HG03108 (cell line): ENCODE measurements around the gene SLC38A9.
"Not testable (repeated sequence)": the region's sequence is repeated elsewhere in the genome, so short reads cannot be mapped to it uniquely, and the experiment has no call there.

Source experiments
- ATAC-seq: cut with Tn5 transposase; IDR thresholded peaks from one replicate; pipeline ENCODE4 v1.9.1; 2021; ENCODE audit warnings: moderate library complexity; ENCODE audit not compliant: unreplicated experiment

Gene SLC38A9, protein sequence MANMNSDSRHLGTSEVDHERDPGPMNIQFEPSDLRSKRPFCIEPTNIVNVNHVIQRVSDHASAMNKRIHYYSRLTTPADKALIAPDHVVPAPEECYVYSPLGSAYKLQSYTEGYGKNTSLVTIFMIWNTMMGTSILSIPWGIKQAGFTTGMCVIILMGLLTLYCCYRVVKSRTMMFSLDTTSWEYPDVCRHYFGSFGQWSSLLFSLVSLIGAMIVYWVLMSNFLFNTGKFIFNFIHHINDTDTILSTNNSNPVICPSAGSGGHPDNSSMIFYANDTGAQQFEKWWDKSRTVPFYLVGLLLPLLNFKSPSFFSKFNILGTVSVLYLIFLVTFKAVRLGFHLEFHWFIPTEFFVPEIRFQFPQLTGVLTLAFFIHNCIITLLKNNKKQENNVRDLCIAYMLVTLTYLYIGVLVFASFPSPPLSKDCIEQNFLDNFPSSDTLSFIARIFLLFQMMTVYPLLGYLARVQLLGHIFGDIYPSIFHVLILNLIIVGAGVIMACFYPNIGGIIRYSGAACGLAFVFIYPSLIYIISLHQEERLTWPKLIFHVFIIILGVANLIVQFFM

GRCh38 chr5:55712023-55712859, at the start of gene SLC38A9:
SLC38A9 (minus strand) TSS chr5:55712324; CDS start chr5:55697958, 14,366 bp downstream.
- ATAC-seq, result peak; percentile 100

GRCh38 chr5:55761721-55762120, 49.6 kb upstream of the SLC38A9 start:
- not testable (repeated sequence) for ATAC-seq

DNA sequence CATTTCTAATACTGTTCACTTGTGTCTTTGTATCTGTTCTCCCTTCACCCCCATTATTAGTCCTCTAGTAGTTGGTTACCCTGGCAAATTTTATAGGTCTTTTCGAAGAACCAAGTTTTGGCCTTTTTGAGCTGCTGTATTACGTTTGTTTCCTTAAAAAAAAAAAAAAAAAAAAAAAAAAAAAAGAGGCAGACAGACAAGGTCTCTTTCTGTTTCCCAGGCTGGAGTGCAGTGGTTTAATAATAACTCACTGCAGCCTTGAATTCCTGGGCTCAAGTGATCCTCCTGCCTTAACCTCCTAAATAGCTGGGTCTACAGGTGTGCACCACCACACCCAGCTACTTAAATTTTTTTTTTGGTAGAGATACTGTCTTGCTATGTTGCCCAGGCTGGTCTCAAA, 46.6 kb upstream of the SLC38A9 start:
- no peak for ATAC-seq

DNA sequence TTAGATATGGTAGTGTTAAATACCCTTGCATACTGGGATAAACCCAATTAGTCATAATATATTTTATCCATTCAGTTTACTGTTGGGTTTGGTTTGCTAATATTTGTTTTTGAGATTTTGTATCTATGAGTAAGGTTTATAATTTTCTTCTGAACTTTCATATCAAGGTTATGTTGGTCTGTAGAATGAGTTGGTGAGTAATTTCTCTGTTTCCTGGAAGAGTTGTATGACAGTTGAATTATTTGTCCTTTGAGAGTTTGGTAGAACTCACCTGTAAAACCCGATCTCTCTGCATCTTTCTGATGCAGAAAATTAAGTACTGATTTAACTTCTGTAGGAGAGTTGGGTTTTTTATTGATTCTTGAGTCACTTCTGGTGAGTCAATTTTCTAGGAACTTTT, 46.1 kb upstream of the SLC38A9 start:
- ATAC-seq, result no peak

DNA sequence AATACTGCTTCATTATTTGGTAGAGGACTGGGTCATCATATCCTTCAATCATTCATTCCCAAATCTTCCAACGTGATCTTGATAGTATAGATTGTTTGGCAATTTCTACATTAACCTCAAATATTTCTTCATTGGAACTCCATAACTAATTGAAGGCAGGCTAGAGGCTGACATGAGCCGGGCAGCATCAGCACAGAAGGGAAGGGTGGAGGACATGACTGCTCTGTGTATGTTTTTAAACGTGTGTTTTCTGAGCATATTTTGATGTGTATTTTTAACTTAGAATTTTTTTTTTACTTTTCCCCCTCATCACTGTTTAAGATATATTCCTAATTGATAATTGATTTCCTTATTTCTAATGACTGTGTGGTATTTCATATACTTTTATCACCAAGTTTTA, 38.4 kb upstream of the SLC38A9 start:
- ATAC-seq, result no peak

DNA sequence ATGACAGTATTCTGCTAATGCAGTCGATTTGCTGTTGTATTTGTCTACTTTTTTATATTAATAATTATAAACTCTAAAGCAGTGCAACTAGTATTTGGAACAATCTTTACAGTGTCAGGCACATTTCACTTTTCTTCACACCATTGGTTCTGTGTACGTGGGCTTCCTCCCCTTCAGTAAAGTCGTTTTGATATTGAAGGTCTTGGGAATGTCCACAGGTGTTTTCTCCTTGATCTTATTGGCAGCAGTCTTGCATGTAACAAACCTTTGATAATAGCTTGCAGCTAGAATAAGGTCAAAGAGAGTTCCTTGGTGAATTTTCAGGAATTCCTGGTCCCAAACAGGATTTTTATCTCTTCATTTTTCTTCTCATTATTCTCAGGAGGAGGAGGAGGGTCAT, 37.9 kb upstream of the SLC38A9 start:
- ATAC-seq, result no peak

DNA sequence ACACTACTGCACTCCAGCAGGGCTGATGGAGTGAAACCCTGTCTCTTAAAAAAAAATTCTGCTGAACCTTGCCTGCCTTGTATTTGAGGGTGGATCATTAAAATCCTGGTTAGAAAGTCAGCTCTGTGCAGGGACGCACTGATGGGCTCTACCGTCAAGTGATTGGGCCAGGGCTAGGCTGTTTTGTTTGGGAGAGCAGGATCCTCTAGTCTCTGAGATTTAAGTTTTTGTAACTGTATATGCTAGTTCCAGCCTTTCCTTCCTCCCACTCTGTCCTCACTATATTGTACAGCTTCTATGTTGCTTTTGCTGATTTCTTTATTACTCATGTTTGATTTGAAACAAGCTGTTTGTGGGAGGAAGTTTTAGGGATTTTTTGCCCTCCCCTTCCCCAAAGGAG, 37.3 kb upstream of the SLC38A9 start:
- ATAC-seq, result no peak

DNA sequence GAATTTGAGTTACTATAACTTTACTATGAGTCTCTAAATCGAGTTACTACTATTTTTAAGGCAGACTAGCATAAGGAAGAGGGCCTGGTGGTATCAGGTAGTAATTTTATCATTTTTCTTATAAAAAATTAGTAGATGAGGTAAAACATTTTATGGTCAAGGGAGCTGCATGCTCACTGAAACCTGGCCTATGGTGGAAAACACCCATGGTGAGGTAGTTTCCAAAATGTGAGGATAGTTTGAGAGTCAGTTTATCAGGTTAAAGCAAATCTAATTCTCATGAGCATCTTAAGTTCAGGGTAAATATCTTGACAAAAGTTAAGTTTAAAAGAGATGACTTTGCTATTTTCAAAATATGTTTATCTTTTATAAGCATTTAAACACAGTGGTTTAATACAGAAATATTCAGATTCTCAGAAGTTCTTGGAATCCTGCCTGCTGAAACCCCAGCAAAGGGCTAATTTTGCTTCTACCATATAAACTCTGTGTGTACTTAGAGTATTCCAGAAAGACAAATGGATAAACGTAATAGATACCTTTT, 35.7 kb upstream of the SLC38A9 start:
- ATAC-seq, result no peak

- ATAC-seq, result no peak
Measured at GRCh38 chr5:55742778-55743177, 30.7 kb upstream of the SLC38A9 start.

GRCh38 chr5:55737793-55738192, 25.7 kb upstream of the SLC38A9 start, which contains the start of gene DDX4:
DDX4 (plus strand) TSS chr5:55738061; CDS start chr5:55738964, 903 bp downstream.
- no peak for ATAC-seq

- no peak for ATAC-seq
Measured at GRCh38 chr5:55734658-55735057, 22.5 kb upstream of the SLC38A9 start.

DNA sequence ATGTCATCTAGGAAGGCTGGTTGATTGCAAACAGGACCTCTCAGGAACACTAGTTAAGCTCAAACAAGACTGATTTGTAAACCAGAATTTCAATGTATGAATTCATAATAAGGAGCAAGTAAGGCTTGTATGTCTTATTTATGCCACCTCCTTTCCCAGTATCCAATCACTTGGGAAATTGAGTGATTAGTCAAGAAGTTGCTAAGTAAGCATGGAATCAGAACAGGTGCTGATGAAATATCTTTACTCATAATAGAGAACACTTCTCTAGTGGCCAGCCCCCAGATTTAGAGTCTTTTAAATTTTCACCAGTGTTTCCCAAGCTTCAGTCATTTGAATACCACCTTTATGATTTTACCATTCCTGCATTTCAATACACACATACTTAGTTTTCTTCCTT, 20.5 kb upstream of the SLC38A9 start:
- no peak for ATAC-seq

DNA sequence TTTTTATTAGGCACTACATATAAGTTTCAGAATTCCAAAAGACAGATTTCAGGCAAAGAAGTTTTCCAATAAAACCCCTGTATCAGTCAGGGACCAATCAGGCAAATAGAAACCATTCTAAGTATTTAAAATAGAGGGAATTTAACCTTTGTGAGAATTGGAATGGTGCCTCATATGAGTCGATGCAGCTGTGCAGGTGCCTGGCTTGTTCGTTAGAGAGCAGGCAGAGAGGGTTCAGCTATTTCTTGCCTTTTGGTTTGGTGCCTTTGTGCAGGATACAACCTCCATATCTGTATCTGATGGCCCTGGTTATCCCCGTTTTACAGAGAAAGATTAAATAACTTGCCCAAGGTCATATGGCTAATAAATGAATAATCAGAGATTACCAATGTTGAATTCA, 19.7 kb upstream of the SLC38A9 start:
- ATAC-seq, result no peak

DNA sequence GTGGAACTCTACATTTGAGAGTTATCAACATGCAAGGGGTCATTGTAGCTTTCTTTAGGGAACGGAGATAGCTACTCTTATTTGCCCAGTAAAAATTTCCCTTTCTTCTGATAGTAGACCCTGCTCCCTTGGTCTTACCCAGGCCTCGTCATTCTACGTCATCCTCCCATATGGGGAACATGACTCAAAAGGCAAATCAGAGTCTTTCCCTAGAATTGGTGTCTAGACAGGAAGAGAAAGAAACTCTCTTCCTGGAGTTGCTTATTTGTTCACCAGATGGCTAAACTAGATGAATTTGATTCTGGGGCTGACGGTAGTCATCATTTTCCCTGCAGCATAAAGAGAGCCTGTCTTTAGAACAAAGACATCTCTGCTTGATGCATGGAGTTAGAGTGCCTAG, 12.2 kb upstream of the SLC38A9 start:
- no peak for ATAC-seq

DNA sequence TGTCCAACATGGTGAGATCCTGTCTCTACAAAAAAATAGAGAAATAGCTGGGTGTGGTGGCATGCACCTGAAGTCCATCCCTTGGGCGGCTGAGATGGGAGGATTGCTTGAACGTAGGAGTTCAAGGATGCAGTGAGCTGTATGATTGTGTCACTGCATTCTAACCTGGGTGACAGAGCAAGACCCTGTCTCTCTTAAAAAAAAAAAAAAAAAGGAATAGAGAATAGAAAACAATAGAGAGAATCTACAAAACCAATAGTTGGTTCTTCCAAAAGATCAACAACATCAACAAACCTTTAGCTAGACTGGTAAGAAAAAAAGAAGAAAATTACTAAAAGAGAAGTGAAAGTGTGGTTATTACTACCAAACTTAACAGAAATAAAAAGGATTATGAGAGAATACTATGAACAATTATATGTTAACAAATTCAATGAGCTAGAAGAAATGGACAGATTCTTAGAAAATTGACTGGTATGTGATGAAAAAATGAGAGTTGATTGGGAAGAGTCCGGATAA, 8.1 kb upstream of the SLC38A9 start:
- no peak for ATAC-seq

- ATAC-seq, result not testable (repeated sequence)
Measured at GRCh38 chr5:55719026-55719425, 6.9 kb upstream of the SLC38A9 start.

- no peak for ATAC-seq
Measured at GRCh38 chr5:55715519-55716078, 3.5 kb upstream of the SLC38A9 start.

GRCh38 chr5:55714749-55715148, 2.6 kb upstream of the SLC38A9 start:
- ATAC-seq, result no peak

GRCh38 chr5:55714339-55714738, 2.2 kb upstream of the SLC38A9 start:
- no peak for ATAC-seq

DNA sequence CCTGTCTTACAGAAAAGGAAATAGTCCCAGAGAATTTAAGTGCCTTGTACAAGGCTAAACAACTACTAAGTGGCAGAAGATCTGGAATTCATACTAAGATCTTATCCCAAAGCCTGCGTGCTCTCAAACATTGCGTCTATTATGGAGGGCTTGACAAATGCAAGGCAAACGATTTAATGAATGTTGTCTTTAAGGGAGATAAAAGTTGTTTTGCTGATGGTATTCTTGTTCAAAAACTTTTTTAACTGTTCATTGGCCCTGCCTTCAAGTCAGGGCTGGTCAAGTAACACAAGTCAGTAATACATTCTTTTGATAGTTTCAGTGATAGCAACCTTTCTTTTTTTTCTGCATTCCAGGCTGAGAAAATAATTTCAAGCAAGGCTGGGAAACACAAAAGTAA, 1.7 kb upstream of the SLC38A9 start:
- ATAC-seq, result no peak

DNA sequence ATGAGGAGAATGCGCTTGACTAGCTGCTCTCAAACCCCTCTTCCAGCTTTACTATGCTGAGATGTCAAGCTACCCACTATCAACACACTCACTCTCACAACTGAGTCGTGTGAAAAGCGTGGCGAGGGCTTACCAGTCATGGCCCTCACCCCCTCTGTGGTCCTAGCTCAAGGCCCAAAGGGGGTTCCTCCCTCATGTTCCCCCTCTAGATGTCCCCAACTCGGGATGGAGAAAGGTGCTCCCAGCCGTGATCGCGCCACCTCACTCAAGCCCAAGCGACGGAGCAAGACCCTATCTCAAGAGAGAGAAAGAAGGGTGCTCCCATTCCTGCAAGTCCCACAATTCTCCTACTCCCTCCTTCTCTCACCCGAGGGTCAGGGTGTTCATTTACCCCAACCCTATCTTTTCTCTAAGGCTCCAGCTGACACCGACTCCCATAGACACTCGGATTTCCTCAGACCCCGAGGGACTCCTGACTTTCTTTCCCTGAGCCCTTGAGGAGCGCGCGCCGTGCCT, 559 bp downstream of the SLC38A9 start:
- ATAC-seq, result no peak
